Activated CD4-positive, alpha-beta T cell treated with anti-CD3 and anti-CD28 coated beads for 48 hours (primary cell): ENCODE data around the gene ARSD.
"Not testable (repeated sequence)": the region's sequence is repeated elsewhere in the genome, so short reads cannot be mapped to it uniquely, and the experiment has no call there.

Experiments used
- DNase-seq: peaks from one replicate; pipeline ENCODE4 v3.0.0-alpha.2; 2020

The ARSD gene

DNA sequence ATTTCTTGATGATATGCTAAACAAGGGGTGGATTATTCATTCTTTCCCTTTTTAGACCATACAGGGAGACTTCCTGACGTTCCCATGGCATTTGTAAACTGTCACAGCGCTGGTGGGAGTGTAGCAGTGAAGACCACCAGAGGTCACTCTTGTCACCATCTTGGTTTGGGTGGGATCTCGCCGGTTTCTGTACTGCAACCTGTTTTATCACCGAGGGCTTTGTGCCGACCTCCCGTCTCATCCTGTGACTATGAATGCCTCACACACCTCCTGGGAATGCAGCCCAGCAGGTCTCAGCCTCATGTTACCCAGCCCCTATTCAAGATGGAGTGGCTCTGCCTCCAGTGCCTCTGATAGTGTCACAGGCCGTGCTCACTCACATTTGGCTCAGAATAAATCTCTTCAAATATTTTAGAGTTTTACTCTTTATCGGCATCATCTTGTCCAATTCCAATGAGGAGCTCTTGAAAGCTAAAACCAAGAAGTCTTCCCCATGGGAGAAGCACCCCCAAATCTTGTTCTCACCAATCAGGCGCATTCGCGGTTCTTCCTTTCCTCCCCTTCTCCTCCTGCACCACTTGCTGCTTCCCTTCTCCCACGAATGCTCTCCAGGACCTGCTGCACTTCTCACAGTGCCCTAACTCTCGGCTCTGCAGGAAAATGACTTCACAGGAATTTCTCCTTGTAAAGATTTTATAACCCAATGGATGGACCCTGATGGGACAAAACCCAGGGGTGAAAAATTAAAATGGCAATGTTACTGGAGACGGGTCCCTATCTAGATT lies 39.2 kb downstream of the ARSD start:
- not testable (repeated sequence) for DNase-seq

DNA sequence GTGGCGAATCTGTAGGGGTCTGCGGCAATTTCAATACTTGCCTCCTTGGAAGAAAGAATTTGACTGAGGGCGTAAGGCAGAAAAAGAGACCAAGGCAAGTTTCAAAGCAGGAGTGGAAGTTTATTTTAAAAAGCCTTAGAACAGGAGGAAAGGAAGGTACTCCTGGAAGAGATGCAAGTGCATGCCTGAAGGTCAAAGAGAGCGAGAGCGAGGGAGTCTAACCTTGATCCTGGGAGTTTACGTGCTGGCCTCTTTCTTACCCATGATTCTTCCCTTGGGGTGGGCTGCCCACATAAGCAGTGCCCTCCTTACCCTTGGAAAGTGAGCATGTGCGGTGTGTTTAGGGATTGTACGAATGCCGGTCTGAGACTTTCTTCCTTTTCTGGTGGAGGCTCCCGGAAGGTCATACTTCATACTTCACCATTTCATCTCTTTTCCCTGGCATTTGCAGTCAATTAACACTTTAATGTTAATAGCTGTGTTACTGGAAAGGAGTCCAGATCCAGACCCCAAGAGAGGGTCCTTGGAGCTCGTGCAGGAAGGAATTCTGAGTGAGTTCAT lies 40.0 kb downstream of the ARSD start:
- no peak for DNase-seq

DNA sequence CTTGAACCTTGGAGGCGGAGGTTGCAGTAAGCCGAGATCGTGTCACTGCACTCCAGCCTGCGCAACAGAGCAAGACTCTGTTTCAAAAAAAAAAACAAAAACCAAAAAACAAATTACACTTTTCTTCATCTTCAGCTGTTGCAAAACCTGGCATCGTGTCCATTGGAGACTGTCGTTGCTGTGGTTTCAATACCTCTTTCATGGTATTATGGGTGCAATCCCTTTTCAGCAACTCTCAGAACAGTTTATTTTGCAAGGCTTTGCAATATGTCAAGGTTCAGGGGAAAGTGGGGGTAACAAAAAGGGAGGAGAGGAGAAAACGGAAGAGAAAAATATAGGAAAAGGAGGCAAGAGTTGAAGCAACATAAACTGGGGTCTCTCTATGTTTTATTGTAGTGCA lies 40.8 kb downstream of the ARSD start:
- DNase-seq, result no peak

DNA sequence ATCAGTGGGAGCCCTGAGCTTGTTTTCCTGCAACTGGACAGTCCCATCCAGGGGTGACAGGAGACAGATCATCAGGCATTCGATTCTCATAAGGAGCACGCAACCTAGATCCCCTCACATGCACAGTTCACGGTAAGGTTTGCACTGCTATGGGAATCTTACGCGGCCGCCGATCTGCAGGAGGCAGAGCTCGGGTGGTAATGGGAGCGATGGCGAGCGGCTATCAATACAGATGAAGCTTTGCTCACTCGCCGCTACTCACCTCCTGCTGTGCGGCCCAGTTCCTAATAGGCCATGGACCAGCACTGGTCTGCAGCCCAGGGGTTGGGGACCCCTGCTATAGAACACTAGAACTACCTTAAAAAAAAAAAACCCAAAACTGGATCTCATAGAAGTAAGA lies 45.4 kb downstream of the ARSD start:
- DNase-seq, result no peak

DNA sequence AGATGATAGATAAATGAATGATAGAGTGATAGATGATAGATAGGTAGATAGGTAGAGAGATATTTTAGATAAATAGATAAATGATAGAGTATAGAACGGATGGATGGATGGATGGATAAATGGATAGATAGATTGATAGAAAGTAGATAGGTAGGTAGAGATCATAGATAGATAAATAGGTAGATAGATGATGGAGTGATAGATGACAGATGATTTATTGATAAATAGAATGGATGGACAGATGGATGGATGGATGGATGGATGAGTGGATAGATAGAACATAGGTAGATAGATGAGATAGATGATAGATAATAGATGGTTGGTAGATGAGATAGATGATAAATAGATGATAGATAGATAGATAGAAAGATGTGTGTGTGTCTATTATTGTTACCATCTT lies 49.5 kb downstream of the ARSD start:
- DNase-seq, result no peak

DNA sequence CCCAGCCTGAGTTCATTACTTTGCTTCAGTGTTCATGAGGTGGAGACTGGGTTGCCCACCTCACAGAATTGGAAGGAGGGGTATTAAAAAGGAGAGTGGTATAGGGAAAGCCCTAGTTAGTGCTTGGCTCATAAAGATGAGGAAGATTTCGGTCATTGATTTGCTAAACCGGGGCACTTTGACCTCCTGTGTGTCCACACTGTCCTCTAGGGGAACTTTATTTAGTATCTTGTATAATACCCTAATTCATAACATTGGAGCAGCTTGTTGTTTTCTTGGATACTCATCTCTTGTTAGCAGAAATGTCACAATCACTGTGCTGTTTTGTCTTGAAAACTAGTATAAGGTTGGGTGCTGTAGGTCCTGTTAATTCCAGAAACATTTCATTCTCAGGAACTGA lies 50.6 kb downstream of the ARSD start:
- DNase-seq, result no peak

DNA sequence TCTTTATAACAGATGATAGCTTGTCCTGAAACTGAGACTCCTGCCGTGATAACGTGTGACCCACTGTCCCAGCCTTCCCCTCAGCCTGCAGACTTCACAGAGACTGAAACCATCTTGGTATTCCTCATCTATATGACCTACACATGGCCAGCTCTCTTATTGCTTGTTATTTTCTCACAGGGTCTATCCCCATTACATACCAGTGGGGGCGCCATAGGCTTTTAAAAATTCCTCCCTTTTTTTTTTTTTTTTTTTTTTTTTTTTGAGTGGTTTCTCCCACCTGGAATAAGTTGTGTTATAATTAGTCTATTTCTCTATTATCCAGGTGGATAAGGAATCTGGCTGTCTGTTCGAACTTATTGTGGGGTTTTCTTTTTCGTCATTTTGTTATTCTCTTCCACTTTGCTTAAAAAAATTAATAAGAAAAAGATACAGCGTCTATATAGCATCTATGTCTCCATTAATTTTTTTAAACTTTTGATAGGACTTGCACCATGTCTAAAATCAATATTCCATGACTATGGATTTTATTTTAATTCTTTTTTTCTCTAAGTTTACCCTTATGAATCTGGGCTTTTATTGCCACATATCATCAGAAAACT lies 53.2 kb downstream of the ARSD start:
- no peak for DNase-seq

DNA sequence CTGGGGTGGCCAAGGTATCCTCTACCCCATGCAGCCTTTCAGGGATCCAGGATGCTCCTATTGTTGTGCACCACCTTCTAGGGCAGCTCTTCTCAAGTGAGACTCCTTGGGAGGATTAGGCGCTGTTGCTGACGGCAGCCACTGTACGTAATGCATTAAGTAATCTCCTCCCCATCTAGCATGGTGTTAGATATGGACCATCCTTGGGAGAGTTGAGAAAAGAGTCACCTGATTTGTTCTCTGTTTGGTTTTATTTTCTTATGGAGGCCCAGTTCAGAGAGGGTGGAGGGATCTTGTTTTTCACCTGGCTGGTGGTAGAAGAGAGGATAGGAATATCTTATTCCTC lies 54.0 kb downstream of the ARSD start:
- no peak for DNase-seq

DNA sequence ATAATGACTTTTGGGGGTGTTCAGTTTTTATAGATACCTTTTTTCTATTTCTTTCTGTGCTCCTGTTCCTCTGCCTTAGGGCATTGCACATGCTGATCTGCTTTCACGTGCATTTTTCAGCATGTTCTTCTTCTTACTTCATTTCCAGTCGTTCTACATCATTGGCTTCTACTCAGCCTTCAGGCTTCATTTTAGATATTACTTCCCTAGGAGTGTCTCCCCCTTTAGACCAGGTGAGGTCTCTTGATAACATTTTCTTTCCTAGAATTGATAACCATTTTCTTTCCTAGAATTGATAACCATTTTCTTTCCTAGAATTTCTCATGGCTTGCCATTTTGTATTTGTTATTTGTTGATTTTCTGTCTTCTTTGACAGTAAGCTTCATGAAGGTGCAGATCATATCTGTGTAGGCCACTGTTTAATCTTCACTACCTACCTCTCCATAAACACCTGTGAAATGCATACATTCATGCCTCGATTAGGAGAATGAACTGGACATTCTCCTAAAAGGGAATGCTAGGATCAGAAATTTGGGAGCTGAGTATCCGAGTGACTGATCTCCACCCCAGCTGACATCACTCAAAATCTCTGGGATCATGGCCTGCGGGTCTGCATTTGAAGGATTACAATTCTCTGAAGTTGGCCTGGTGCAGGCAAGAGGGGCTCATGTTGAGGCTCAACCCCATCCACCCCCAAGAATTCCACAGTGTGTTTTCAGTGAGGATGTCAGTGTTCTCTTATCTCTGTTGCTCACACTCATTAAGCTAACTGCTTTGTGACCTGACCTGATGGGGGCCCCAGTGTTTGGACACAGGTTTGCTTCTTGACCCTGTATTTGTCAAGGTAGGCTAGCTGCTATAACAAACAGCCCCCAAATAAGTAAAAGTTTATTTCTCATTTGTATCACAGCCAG lies 54.7 kb downstream of the ARSD start:
- DNase-seq, result no peak

DNA sequence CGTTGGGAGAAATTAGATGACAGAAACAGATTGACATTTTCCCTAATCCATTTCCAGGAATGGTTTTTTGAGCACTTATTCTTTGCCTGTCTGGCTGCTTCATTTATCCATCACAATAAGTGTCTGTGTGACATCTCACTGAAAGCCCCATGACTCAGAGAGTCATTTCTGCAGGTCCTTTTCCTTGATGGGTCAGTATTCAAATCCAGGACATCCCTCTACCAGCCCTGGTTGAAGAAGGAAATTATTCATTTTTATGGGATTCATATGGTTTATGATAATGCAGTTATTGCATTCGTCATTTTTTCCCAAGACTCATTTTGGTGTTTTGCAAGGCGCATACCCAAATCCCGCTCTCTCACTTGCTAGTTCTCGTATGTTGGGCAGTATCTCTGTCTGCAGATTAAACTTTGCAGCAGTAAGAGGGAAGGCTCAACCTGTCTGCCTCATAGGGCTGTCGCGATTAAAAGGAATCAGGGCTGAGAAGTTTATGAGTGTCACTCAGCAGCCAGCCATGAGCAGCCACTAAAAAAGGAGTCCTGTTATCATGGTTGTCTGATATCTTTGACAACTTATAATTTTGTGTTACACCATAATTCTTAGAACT lies 56.4 kb downstream of the ARSD start:
- no peak for DNase-seq

DNA sequence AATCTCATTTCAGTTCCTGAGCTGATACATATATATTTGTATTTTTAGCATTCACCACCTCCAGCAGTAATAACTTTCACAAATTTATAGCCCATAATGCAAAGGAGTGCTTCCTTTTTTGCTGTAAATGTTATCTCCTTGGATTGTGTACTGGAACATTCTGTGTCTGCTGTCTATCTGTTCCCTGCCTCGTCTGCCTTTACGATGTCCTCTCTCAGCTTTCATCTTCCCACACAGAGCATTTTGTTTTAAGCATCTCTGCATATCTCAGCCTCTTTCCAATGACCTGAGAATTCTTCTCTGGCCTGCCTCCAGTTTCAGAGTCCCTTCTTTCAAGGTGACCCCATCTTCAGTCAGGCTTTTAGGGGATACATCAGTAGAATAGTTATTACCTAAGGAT lies 57.3 kb downstream of the ARSD start:
- DNase-seq, result no peak

DNA sequence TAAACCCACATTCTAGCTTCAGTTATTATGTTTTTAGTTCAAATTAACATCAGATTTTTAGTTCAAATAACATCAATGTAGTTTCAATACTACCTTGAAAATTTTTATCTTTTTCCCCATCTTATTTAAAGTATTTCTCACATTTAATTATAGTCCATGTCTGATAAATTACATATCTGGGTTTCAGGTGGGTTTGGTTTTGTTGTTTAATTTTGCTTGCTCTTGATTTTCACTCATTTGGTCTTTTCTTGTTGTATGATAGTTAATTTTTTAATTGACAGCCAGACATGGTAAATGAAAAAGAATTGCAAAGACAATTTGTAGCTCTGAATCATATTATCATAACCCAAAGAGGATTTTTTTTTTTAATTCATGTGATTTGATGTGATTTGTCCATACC lies 58.5 kb downstream of the ARSD start:
- DNase-seq, result no peak

DNA sequence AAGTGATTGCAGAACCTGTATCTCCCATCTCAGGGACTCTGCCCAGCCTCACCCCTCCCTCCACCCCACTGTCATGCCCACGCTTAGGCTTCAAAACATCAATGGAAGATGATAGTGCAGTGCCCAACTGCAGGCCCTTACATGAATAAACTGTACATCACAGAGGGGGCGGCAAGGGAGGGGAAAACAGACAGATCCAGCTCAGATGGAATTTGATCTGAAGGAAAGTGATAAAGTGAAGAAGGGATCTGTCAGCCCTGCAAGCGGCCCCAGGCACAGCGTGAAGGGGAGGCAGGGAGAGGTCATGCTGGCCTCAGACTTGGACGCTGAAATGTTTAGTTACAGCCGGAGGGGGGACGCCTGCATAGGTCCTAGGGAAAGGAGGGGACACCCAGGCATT lies 61.9 kb downstream of the ARSD start:
- DNase-seq, result no peak

DNA sequence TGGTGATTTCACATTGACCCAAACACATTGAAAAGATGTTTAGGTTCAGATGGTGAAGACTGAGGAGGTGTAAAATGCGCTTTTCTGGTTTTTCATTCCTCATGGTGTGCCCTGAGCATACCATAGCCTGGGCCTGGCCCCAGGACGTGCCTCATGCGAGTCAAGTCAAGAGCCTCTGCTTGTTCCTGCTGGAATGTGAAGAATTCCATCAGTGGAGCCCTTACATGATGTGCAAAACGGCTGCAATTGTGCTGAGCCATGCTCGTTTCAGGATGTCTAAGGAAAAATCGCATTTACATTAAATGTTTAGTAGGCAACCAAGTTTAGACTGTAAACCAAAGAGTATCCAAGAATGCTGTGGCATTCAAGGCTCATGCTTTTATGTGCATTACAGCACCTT lies 65.5 kb downstream of the ARSD start:
- DNase-seq, result no peak

DNA sequence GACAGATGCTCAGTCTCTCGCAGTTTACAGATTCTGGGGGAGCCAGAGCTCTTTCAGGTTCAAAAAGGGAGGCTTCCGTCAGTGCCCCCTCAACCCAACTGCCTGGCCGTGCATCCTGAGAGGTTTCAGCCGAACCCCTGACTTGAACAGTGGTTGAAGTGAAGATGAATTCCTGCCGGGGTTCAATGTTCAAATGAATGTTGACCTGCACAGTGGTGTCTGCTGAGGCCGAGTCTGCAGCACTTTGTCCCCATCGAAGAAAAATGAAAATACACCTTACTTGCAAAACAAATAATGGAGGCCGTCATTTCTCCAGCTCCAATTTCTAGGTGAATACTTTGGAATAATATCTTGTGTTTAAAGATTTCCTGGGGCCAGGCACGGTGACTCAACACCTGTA lies 66.7 kb downstream of the ARSD start:
- no peak for DNase-seq

DNA sequence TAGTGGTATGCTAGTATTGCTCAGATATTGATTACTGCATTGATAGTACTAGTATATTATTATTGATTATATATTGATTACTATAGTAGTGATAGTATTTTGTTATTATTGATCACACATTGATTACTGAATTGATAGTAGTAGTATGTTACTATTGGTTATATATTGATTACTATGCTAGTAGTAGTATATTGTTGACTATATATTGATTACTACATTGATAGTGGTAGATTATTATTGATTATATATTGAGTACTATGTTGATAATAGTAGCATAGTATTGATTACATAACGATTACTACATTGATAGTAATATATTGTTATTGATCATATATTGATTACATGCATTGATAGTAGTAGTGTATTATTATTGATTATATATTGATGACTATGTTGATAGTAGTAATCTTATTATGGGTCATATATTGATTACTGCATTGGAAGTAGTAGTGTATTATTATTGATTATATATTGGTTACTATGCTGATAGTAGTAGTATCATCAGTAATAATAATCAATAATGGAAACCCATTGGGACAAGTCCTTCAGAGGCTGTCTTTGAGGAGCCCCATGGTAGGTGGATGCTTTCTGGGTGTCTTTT lies 69.8 kb downstream of the ARSD start:
- DNase-seq, result no peak

DNA sequence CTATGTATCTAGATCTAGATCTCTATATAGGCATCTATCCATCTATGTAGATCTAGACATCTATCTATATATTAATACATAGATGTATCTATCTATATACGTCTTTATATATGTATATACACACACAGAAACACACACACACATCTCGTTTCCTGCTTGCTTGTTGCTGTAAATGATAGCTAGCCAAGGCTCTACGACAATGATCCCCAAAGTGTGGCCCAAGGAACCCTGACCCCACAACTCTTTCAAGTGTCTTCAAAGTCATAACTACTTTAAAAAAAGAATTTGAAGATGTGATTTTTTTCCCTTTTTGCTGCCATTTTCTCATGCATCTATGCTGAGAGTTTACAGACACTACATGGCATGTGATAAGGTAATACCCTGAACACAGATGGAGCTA lies 71.6 kb downstream of the ARSD start:
- DNase-seq, result no peak

DNA sequence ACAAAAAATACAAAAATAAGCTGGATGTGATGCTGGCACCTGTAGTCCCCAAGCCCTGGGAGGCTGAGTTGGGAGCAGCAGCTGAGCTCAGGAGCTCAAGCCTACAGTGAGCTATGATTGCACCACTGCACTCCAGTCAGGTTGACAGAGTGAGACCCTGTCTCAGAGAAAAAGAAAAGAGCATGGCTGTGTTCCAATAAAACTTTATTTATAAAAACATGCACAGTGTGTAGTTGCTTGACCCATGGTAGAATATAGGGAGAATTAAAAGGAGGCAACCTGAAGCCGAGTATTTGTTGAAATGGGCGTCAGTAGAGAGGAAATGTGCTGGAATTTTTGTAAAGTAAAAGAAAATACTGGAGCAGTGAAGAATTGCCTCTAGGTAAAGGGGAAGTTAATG lies 73.4 kb downstream of the ARSD start:
- no peak for DNase-seq

DNA sequence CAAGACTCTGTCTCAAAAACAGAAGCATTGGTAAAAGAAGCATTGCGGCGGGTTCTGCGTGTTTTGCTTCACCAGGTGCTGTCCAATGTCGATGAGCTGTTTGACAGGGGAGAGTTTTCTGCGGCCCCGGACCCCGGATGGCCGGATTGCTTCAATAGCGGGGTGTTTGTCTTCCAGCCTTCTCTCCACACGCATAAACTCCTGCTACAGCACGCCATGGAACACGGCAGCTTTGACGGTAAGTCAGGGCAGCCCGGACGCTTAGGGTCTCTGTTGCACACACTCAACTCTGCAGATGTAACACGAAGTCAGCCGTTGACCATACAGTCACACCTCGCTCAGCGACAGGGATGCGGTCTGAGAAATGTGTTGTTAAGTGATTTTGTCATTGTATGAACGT lies 74.2 kb downstream of the ARSD start:
- DNase-seq, result no peak
